Stimulated activated effector memory CD8-positive, alpha-beta T cell treated with anti-CD3 and anti-CD28 coated beads, Interleukin-12 subunit alpha, Interleukin-12 subunit beta, amount 100 ng/mL, for 72 hours (primary cell): ENCODE results near the gene ARMC3.
A peak's percentile ranks its signal among the peaks of the same experiment; 100 is the strongest.
"Not testable (repeated sequence)": the region's sequence is repeated elsewhere in the genome, so short reads cannot be mapped to it uniquely, and the experiment has no call there.

ENCODE experiments used
- ATAC-seq: fragments of 150-1000 bp; cut with Tn5 transposase; 2 replicates; pipeline ENCODE4 v1.10.0; 2021
- DNase-seq, 2 donors: peaks; one replicate each; pipeline ENCODE4 v3.0.0; 2021 to 2022; ENCODE audit warnings: low spot score in 2 of 2
- H3K27ac Mint-ChIP-seq: one replicate; pipeline ENCODE4 v1.8.0; 2022; ENCODE audit warnings: mild to moderate bottlenecking, mixed read lengths
- H3K36me3 Mint-ChIP-seq: one replicate; pipeline ENCODE4 v1.8.0; 2022; ENCODE audit warnings: mild to moderate bottlenecking, mixed read lengths
- H3K4me1 Mint-ChIP-seq: one replicate; pipeline ENCODE4 v1.8.0; 2022; ENCODE audit warnings: mixed read lengths
- H3K4me3 Mint-ChIP-seq: one replicate; pipeline ENCODE4 v1.8.0; 2022; ENCODE audit warnings: mild to moderate bottlenecking, mixed read lengths
- H3K9me3 Mint-ChIP-seq: one replicate; pipeline ENCODE4 v1.8.0; 2022; ENCODE audit warnings: mixed read lengths

Gene ARMC3

GRCh38 chr10:22927661-22928403, at the start of gene ARMC3:
Gene ARMC3 (plus strand): TSS chr10:22928053. CDS start chr10:22931997, 3,944 bp downstream.
- no peaks in the 10 kb centered on the region for H3K4me1 Mint-ChIP-seq
- peak; percentile 57 to 81 for DNase-seq
- H3K27ac Mint-ChIP-seq, result no peak within 1 kb of the TSS
- no peak within 1 kb of the TSS for H3K4me3 Mint-ChIP-seq
- no peaks in the 10 kb centered on the region for H3K9me3 Mint-ChIP-seq
- no peaks in the 10 kb centered on the region for H3K36me3 Mint-ChIP-seq
- peak; percentile 98 for ATAC-seq

GRCh38 chr10:22891797-22892196, 36.1 kb upstream of the ARMC3 start:
- no peak for ATAC-seq
- Mint-ChIP-seq H3K9me3 (peaks cover 24% of the 10 kb centered on the region), H3K4me1 (no peaks in the 10 kb centered on the region), H3K4me3 (no peak overlapping the region), H3K27ac (no peak overlapping the region), H3K36me3 (no peaks in the 10 kb centered on the region)
- DNase-seq, result no peak

GRCh38 chr10:22893781-22894180, 34.1 kb upstream of the ARMC3 start:
- DNase-seq (no peak), ATAC-seq (no peak)
- H3K4me1 Mint-ChIP-seq, result no peaks in the 10 kb centered on the region
- no peak overlapping the region for H3K27ac Mint-ChIP-seq
- no peak overlapping the region for H3K4me3 Mint-ChIP-seq
- no peaks in the 10 kb centered on the region for H3K36me3 Mint-ChIP-seq
- H3K9me3 Mint-ChIP-seq, result peaks cover 18% of the 10 kb centered on the region

GRCh38 chr10:22894714-22895113, 33.1 kb upstream of the ARMC3 start:
- DNase-seq, result no peak
- ATAC-seq, result no peak
- H3K4me1 Mint-ChIP-seq, result no peaks in the 10 kb centered on the region
- no peak overlapping the region for H3K27ac Mint-ChIP-seq
- H3K4me3 Mint-ChIP-seq, result no peak overlapping the region
- H3K9me3 Mint-ChIP-seq, result peaks cover 18% of the 10 kb centered on the region
- H3K36me3 Mint-ChIP-seq, result no peaks in the 10 kb centered on the region

GRCh38 chr10:22895252-22895651, 32.6 kb upstream of the ARMC3 start:
- Mint-ChIP-seq H3K9me3 (peaks cover 18% of the 10 kb centered on the region), H3K4me1 (peaks cover 3% of the 10 kb centered on the region), H3K27ac (no peak overlapping the region), H3K4me3 (no peak overlapping the region), H3K36me3 (no peaks in the 10 kb centered on the region)
- DNase-seq, result no peak
- ATAC-seq, result no peak

GRCh38 chr10:22897371-22897770, 30.5 kb upstream of the ARMC3 start:
- no peak for DNase-seq
- Mint-ChIP-seq H3K4me1 (peaks cover 5% of the 10 kb centered on the region), H3K36me3 (no peaks in the 10 kb centered on the region), H3K4me3 (no peak overlapping the region), H3K9me3 (peaks cover 8% of the 10 kb centered on the region), H3K27ac (no peak overlapping the region)
- ATAC-seq, result no peak

- H3K9me3 Mint-ChIP-seq, result peaks cover 3% of the 10 kb centered on the region
- ATAC-seq (no peak), DNase-seq (no peak)
- H3K36me3 Mint-ChIP-seq, result no peaks in the 10 kb centered on the region
- no peak overlapping the region for H3K4me3 Mint-ChIP-seq
- peaks cover 5% of the 10 kb centered on the region for H3K4me1 Mint-ChIP-seq
- H3K27ac Mint-ChIP-seq, result no peak overlapping the region
These were observed 28.5 kb upstream of the ARMC3 start for GRCh38 chr10:22899307-22899706.

GRCh38 chr10:22899775-22900174, 28.1 kb upstream of the ARMC3 start:
- DNase-seq (no peak), ATAC-seq (no peak)
- Mint-ChIP-seq H3K36me3 (no peaks in the 10 kb centered on the region), H3K27ac (no peak overlapping the region), H3K4me3 (no peak overlapping the region), H3K9me3 (peaks cover 3% of the 10 kb centered on the region), H3K4me1 (peaks cover 5% of the 10 kb centered on the region)

GRCh38 chr10:22900841-22901601, 26.8 kb upstream of the ARMC3 start:
- DNase-seq (no peak), ATAC-seq (no peak)
- peaks cover 5% of the 10 kb centered on the region for H3K4me1 Mint-ChIP-seq
- peaks cover 3% of the 10 kb centered on the region for H3K9me3 Mint-ChIP-seq
- H3K36me3 Mint-ChIP-seq, result no peaks in the 10 kb centered on the region
- H3K27ac Mint-ChIP-seq, result no peak overlapping the region
- no peak overlapping the region for H3K4me3 Mint-ChIP-seq

- ATAC-seq, H3K9me3 Mint-ChIP-seq, H3K36me3 Mint-ChIP-seq, H3K27ac Mint-ChIP-seq, H3K4me1 Mint-ChIP-seq, DNase-seq, H3K4me3 Mint-ChIP-seq: not testable (repeated sequence)
These were observed 25.7 kb upstream of the ARMC3 start for GRCh38 chr10:22902147-22902546.

GRCh38 chr10:22903694-22904093, 24.2 kb upstream of the ARMC3 start:
- H3K36me3 Mint-ChIP-seq, result no peaks in the 10 kb centered on the region
- no peak overlapping the region for H3K27ac Mint-ChIP-seq
- peaks cover 5% of the 10 kb centered on the region for H3K4me1 Mint-ChIP-seq
- ATAC-seq, result no peak
- DNase-seq, result no peak
- H3K4me3 Mint-ChIP-seq, result no peak overlapping the region
- peaks cover 6% of the 10 kb centered on the region for H3K9me3 Mint-ChIP-seq

- no peak for ATAC-seq
These were observed 21.1 kb upstream of the ARMC3 start for GRCh38 chr10:22906767-22907166.

GRCh38 chr10:22908837-22909236, 19.0 kb upstream of the ARMC3 start:
- H3K9me3 Mint-ChIP-seq, result peaks cover 11% of the 10 kb centered on the region
- no peak overlapping the region for H3K27ac Mint-ChIP-seq
- peaks cover 10% of the 10 kb centered on the region for H3K4me1 Mint-ChIP-seq
- DNase-seq, result no peak
- no peak overlapping the region for H3K4me3 Mint-ChIP-seq
- no peak for ATAC-seq
- no peaks in the 10 kb centered on the region for H3K36me3 Mint-ChIP-seq

More at GRCh38 chr10:22906767-22907166, 21.1 kb upstream of the ARMC3 start:
- Mint-ChIP-seq H3K9me3 (peaks cover 13% of the 10 kb centered on the region), H3K4me1 (no peaks in the 10 kb centered on the region), H3K4me3 (no peak overlapping the region), H3K27ac (no peak overlapping the region), H3K36me3 (no peaks in the 10 kb centered on the region)
- no peak for DNase-seq

- H3K4me3 Mint-ChIP-seq, ATAC-seq, H3K27ac Mint-ChIP-seq, DNase-seq, H3K36me3 Mint-ChIP-seq: not testable (repeated sequence)
- Mint-ChIP-seq H3K4me1 (peaks cover 12% of the 10 kb centered on the region), H3K9me3 (peaks cover 11% of the 10 kb centered on the region)
These were observed 18.2 kb upstream of the ARMC3 start for GRCh38 chr10:22909673-22910072.

GRCh38 chr10:22911067-22911466, 16.8 kb upstream of the ARMC3 start:
- H3K4me3 Mint-ChIP-seq, result no peak overlapping the region
- no peak overlapping the region for H3K27ac Mint-ChIP-seq
- no peak for ATAC-seq
- no peaks in the 10 kb centered on the region for H3K36me3 Mint-ChIP-seq
- H3K9me3 Mint-ChIP-seq, result peaks cover 11% of the 10 kb centered on the region
- H3K4me1 Mint-ChIP-seq, result peaks cover 12% of the 10 kb centered on the region
- no peak for DNase-seq
